Stimulated activated CD8-positive, alpha-beta memory T cell treated with anti-CD3 and anti-CD28 coated beads, Interleukin-15, amount 100 ng/mL, for 24 hours (primary cell): ENCODE results near the gene EDEM2.
"Not testable (repeated sequence)": the region's sequence is repeated elsewhere in the genome, so short reads cannot be mapped to it uniquely, and the experiment has no call there.

Source experiments
- DNase-seq: peaks from one replicate; pipeline ENCODE4 v3.0.0-alpha.2; 2020; ENCODE audit warnings: low read depth

Gene EDEM2

GRCh38 chr20:35168701-35169409 lies 21.7 kb upstream of the EDEM2 start:
- DNase-seq = not testable (repeated sequence)

GRCh38 chr20:35167787-35168186 lies 20.7 kb upstream of the EDEM2 start:
- no peak for DNase-seq

GRCh38 chr20:35166242-35166830 lies 19.2 kb upstream of the EDEM2 start:
- DNase-seq = no peak

- DNase-seq = no peak
Observed at GRCh38 chr20:35165221-35166185, 18.4 kb upstream of the EDEM2 start.

- not testable (repeated sequence) for DNase-seq
Observed at GRCh38 chr20:35164531-35164930, 17.4 kb upstream of the EDEM2 start.

GRCh38 chr20:35160341-35160740 lies 13.2 kb upstream of the EDEM2 start:
- DNase-seq = not testable (repeated sequence)

GRCh38 chr20:35156978-35157377 lies 9.8 kb upstream of the EDEM2 start:
- no peak for DNase-seq

- no peak for DNase-seq
Observed at GRCh38 chr20:35155936-35156335, 8.8 kb upstream of the EDEM2 start.

- DNase-seq = no peak
Observed at GRCh38 chr20:35151736-35152135, 4.6 kb upstream of the EDEM2 start.

- no peak for DNase-seq
Observed at GRCh38 chr20:35150846-35151579, 3.9 kb upstream of the EDEM2 start.

GRCh38 chr20:35147575-35148071 lies 487 bp upstream of the EDEM2 start:
- DNase-seq = not testable (repeated sequence)

- DNase-seq = no peak
Observed at GRCh38 chr20:35146299-35146919, 727 bp downstream of the EDEM2 start.

GRCh38 chr20:35145141-35145564 lies 2.0 kb downstream of the EDEM2 start:
- DNase-seq = no peak

GRCh38 chr20:35144694-35145093 lies 2.4 kb downstream of the EDEM2 start:
- DNase-seq = no peak

GRCh38 chr20:35135867-35136586 lies 11.1 kb downstream of the EDEM2 start:
- no peak for DNase-seq

GRCh38 chr20:35134880-35135279 lies 12.3 kb downstream of the EDEM2 start:
- DNase-seq = no peak

GRCh38 chr20:35134472-35134871 lies 12.7 kb downstream of the EDEM2 start:
- DNase-seq = no peak

GRCh38 chr20:35133735-35134134 lies 13.4 kb downstream of the EDEM2 start:
- DNase-seq = no peak

GRCh38 chr20:35133031-35133430 lies 14.1 kb downstream of the EDEM2 start:
- DNase-seq = no peak

- DNase-seq = no peak
Observed at GRCh38 chr20:35131934-35132333, 15.2 kb downstream of the EDEM2 start.

GRCh38 chr20:35129647-35130069 lies 17.5 kb downstream of the EDEM2 start:
- no peak for DNase-seq
